Skeletal muscle satellite cell (primary cell): Measurements from ENCODE around the gene TSPAN9.

Experiments used
- H3K27me3 ChIP-seq: 2 replicates; pipeline ENCODE4 v1.7.0; 2013; ENCODE audit warnings: low read length; ENCODE audit not compliant: control insufficient read depth, insufficient read depth
- H3K36me3 ChIP-seq: 2 replicates; pipeline ENCODE4 v1.7.0; 2013; ENCODE audit warnings: mild to moderate bottlenecking, control low read depth, low read length; ENCODE audit not compliant: insufficient read depth
- H3K4me1 ChIP-seq: 2 replicates; pipeline ENCODE4 v1.7.0; 2013; ENCODE audit warnings: low read length; ENCODE audit not compliant: control insufficient read depth, insufficient read depth
- H3K4me2 ChIP-seq: 2 replicates; pipeline ENCODE4 v1.7.0; 2013; ENCODE audit warnings: mild to moderate bottlenecking, low read length
- H3K4me3 ChIP-seq: 2 replicates; pipeline ENCODE4 v1.7.0; 2013; ENCODE audit warnings: low read length
- H3K9ac ChIP-seq: 2 replicates; pipeline ENCODE4 v1.7.0; 2013; ENCODE audit warnings: mild to moderate bottlenecking, low read depth, low read length, moderate library complexity
- H3K9me3 ChIP-seq: replicated peaks from 2 replicates; pipeline ENCODE4 v1.7.0; 2013; ENCODE audit warnings: mild to moderate bottlenecking, control low read depth, low read length

TSPAN9 gene

DNA sequence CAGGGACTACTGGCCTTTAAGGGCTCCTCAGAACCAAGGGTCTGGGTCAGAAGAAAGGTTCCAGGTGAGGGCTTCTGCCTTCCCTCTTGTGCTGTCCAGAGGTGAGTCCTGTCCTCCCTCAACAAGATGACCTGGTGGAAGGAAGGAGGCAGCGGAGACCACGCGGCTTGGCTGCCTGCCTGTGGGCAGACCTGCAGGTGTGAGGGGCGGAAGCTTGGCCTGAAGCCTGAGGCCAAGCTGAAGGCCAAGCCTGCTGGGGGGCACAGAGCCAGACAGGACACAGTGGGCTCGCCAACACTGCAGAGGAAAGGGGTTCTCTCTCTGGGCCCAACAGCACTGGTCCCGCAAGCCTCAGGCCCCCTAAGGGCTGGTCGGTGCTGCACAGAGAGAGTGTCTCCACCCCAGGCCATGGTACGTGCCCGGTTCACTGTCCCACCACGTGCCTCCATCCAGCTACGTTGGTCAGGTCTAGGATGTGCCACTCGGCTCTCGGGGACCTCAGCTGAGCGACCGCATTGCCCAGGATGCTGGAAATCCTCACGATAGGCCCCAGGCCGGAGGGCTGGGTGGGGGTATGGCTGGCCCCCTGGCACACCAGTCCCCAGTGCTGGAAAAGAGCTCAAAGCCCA, 243.8 kb downstream of the TSPAN9 start:
- H3K4me2 ChIP-seq, result no peak overlapping the region
- peaks cover 70% of the 10 kb centered on the region for H3K27me3 ChIP-seq
- no peak overlapping the region for H3K9ac ChIP-seq
- H3K4me1 ChIP-seq, result no peaks in the 10 kb centered on the region
- no peaks in the 10 kb centered on the region for H3K9me3 ChIP-seq
- H3K36me3 ChIP-seq, result no peaks in the 10 kb centered on the region
- no peak overlapping the region for H3K4me3 ChIP-seq

DNA sequence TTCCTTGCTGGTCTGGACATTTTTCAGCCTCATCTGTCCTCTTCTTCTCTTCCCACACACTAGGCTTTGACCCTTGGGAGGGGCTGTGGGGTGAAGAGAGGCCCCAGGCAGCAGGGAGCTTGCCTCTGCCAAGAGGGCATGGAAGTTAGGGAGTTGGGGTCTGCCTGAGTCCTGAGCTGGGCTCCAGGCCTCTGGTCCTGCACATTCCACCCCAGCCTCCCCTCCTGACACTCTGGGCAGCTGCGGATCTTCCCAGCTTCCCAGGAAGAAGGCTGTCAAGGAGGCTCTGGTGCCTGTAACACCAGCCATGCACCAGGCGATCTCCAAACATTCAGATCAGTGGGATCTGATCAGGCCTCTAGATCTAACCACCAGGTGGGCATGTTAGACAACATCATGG, 244.7 kb downstream of the TSPAN9 start:
- Histone ChIP-seq H3K9me3 (no peaks in the 10 kb centered on the region), H3K4me3 (no peak overlapping the region), H3K36me3 (no peaks in the 10 kb centered on the region), H3K9ac (no peak overlapping the region), H3K4me2 (no peak overlapping the region), H3K27me3 (peaks cover 71% of the 10 kb centered on the region), H3K4me1 (no peaks in the 10 kb centered on the region)

DNA sequence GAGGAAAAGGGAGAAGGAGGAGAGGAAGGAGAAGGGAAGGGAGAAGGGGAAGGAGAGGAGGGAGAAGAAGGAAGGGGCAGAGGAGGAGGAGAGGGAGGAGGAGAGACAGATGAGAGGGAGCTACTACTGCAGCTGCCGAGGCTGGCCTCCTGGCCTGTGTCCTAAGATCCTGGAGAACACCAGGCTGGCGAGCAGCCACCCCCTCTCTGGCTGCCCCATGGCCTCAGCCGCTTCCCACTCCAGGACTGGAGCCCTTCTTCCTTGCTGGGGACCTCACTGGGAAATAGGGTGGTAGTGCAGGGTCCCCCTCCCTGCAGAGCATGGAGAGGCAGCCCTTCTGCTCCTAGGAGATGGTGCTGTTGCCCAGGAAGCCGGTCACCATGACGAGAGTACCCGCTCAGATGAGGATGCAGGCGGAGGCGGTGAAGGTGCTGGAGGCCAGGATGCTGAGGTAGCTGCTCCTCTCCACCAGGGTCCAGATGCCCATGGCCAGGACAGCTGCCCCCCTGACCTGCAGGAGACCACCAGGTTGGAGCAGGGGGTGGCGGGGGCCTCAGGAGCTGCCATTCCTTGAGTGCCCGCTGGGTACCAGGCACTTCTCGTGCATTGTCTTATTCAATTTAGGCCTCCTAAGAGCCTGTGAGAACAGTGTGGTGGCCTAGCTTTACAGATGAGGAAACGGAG, 246.0 kb downstream of the TSPAN9 start:
- Histone ChIP-seq H3K4me2 (no peak overlapping the region), H3K9me3 (no peaks in the 10 kb centered on the region), H3K27me3 (peaks cover 75% of the 10 kb centered on the region), H3K36me3 (no peaks in the 10 kb centered on the region), H3K4me3 (no peak overlapping the region), H3K9ac (no peak overlapping the region), H3K4me1 (no peaks in the 10 kb centered on the region)

DNA sequence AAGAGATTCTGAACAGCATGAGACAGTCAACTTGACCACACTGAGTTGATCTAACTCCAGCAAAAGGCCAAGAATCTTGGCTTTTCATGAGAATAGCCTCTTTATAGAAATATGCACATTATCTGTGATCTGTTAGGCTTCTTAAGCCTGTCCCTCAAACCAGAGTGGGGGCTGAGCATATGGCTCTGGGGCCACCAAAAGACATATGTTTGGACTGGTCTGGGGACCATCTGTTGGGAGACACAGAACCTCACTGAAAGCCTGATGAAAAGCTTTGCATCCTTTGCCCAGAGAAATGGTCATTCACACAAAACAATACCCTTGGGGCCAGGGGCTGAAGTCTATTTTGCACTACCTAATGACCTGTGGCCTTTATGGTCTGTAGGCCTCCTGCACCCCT, 248.6 kb downstream of the TSPAN9 start:
- peaks cover 66% of the 10 kb centered on the region for H3K27me3 ChIP-seq
- no peak overlapping the region for H3K4me2 ChIP-seq
- no peaks in the 10 kb centered on the region for H3K36me3 ChIP-seq
- H3K9me3 ChIP-seq, result no peaks in the 10 kb centered on the region
- H3K9ac ChIP-seq, result no peak overlapping the region
- H3K4me1 ChIP-seq, result no peaks in the 10 kb centered on the region
- no peak overlapping the region for H3K4me3 ChIP-seq

DNA sequence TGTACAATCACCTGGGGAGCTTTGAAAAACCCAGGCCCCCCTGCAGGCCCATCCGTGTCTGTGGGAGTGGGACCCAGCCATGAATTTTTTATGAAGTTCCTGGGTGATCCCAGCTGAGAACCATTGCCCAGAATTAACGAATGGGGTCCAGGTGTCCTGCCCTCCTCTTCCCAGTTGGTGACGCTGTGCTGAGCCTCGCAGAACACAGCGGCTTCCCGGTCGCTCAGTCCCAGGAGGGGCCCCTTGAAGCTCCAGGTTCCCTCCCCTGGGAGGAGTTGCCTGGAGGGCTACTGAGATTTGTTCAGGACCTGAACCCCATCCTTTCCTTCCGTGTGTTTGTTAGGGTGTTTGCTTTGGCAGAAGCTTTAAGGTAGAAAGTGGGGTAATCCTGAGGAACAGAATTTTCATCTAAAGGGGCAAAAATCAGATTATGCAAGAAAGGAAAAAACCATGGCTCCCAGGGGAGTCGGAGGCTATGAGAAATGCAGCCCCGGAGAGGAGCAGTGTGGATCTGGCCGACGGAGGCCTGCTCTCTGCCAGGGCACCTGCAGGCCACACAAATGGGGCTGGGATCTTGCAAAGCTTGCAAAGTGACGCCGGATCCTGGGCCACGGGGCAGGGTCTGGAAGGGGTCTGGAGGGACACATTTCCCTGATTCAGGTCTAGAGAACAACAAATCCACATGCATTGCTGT, 249.1 kb downstream of the TSPAN9 start:
- Histone ChIP-seq H3K27me3 (peaks cover 66% of the 10 kb centered on the region), H3K4me3 (no peak overlapping the region), H3K4me2 (no peak overlapping the region), H3K9me3 (no peaks in the 10 kb centered on the region), H3K4me1 (no peaks in the 10 kb centered on the region), H3K9ac (no peak overlapping the region), H3K36me3 (no peaks in the 10 kb centered on the region)

DNA sequence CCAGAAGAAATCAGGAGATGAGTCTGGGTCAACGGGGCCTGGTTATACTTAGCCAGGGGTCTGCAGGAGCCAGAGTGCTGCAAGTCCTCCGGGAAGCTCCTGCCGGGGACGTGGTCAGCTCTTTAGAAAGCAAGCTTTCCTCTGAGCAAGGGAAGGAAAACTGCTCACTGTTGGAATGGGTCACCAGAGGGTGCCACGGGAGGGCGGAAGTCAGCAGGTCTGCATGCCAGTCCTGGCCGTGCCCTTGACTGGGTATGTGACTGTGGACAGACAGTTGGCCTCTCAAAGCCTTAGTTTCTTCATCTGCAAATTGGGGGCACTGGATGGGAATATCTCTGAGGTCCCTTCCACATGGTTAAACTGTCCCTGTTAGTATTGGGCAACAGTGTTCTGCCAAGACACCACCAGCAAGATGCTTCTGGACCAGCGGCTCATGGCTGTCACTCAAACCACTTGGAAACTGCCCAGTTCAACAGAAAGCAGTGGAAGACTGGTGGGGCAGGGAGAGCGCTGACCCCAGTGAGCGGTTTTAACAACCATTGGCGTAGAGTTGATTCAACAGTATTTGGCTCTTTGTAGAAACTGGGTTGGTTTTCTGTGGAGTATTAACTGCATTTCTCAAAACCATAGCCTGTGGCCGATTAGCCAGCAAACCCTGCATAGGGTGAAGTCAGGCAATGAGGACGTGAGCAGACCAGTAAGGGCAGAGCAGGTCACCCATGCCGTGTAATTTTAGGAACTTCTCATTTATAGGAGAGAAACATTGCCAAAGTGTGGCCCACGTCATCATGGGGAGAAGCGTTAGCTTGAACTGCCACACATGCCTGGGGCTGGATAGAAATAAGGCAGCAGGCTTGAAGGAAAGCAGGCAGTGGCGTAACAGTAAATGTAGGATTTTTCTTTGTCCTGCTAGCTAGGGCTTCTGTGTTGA, 249.9 kb downstream of the TSPAN9 start:
- Histone ChIP-seq H3K9me3 (no peaks in the 10 kb centered on the region), H3K36me3 (no peaks in the 10 kb centered on the region), H3K27me3 (peaks cover 59% of the 10 kb centered on the region), H3K4me2 (no peak overlapping the region), H3K4me1 (no peaks in the 10 kb centered on the region), H3K4me3 (no peak overlapping the region), H3K9ac (no peak overlapping the region)

DNA sequence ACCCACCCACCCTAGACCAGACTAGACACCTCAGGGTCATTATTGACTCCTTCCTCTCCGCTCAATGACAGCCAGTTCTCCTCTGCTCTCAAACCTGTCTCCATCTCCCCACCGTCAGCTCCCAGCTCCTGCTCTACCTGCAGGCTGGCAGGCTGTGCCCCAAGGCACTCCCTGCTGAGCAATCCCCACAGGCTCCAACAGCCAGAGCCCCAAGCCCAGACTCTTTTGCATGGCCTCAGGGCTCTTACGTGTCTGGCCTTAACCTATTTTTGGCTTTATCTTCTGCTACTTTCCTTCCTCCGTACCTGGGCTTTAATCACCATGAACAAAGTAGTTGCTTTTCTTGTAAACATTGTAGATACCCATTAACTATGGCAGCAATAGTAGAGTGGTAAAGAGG, 250.9 kb downstream of the TSPAN9 start:
- H3K4me2 ChIP-seq, result no peak overlapping the region
- no peak overlapping the region for H3K4me3 ChIP-seq
- no peak overlapping the region for H3K9ac ChIP-seq
- H3K36me3 ChIP-seq, result no peaks in the 10 kb centered on the region
- H3K9me3 ChIP-seq, result no peaks in the 10 kb centered on the region
- no peaks in the 10 kb centered on the region for H3K4me1 ChIP-seq
- H3K27me3 ChIP-seq, result peaks cover 51% of the 10 kb centered on the region

DNA sequence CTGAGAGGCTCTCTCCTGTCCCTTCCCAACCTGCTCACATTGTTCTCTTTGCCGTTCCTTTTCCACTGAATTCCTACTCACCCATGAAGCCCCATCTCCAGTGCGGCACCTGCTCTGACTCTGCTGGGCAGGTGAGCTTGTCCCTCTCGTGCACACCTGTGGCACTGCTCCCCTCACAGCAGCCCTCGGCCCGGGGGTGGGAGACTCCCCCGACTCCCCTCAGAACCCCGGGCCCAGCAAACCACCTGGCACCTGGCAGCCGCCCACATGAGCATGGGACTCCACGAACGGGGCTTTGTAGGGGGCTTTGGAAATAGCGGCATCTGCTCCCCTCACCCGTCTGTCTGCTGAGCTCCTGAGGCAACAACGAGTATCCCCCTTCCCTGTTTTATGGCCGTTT, 251.4 kb downstream of the TSPAN9 start:
- Histone ChIP-seq H3K36me3 (no peaks in the 10 kb centered on the region), H3K9ac (no peak overlapping the region), H3K9me3 (no peaks in the 10 kb centered on the region)

DNA sequence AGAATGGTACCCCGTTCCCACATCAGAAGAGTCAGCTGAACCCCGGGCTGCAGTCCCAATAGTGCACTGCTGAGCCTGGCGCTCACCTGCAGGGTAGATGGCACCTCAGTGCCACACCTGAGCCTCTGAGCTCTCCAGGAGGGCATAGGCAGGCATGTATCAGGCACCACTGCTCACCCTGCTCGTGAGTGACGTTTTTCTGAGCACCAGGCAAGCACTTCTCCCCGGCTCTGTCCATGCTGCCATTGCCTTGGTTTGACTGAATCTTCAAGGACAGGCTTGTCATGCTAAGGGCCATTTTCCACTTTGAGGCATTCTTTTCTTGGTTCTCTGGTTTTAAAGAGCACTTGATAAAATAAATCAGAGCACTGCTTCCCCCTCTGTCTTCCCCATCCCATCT, 252.2 kb downstream of the TSPAN9 start:
- no peak overlapping the region for H3K4me2 ChIP-seq
- H3K9me3 ChIP-seq, result no peaks in the 10 kb centered on the region
- H3K4me1 ChIP-seq, result no peaks in the 10 kb centered on the region
- H3K27me3 ChIP-seq, result peaks cover 44% of the 10 kb centered on the region
- H3K4me3 ChIP-seq, result no peak overlapping the region
- H3K9ac ChIP-seq, result no peak overlapping the region
- H3K36me3 ChIP-seq, result no peaks in the 10 kb centered on the region

More for the DNA sequence above, 251.4 kb downstream of the TSPAN9 start:
- no peak overlapping the region for H3K4me3 ChIP-seq
- peaks cover 48% of the 10 kb centered on the region for H3K27me3 ChIP-seq
- no peaks in the 10 kb centered on the region for H3K4me1 ChIP-seq
- H3K4me2 ChIP-seq, result no peak overlapping the region

DNA sequence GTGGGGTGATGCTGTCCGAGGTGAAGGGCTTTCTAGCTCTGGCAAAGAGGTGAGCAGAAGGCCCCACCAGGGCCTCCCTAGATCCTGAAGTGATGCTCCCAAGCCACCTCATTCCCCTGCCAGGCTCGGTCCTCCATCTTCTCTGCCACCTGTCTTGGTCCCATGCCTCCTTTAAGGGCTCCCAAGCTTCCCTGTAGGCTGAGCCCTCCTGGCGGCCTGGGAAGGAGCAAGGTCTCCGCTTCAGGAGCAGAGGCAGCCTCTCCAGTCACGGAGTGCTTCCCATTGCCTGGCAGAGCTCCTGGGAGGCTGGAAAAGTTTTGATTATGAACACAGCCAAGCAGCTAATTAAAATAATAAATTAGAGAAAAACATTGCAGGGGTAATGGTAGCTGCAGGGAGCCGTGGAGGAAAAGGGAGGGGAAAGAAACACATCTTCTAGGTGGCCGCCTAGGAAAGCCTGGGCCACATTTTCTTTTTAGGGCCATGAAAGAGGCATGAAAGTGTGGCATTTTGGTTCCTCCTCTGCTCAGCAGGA, 253.9 kb downstream of the TSPAN9 start:
- H3K9ac ChIP-seq, result no peak overlapping the region
- no peak overlapping the region for H3K4me2 ChIP-seq
- H3K27me3 ChIP-seq, result peaks cover 39% of the 10 kb centered on the region
- no peaks in the 10 kb centered on the region for H3K36me3 ChIP-seq
- no peak overlapping the region for H3K4me3 ChIP-seq
- no peaks in the 10 kb centered on the region for H3K4me1 ChIP-seq
- no peaks in the 10 kb centered on the region for H3K9me3 ChIP-seq

DNA sequence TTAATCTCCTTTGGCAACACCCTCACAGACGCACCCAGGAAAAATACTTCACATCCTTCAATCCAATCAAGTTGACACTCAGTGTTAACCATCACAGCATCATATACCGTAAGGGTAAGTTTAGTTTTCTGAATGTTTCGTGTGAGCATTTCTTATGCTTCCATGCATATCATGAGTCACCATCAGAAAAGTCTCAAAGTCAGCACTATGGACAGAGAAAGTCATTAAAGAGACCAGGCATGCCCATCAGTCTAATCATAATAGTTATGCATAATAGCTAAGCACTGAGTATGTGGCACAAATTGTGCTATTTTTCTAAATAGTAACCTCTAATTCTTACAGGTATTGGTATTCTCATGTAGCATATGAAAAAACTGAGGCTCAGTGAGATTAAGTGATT, 255.0 kb downstream of the TSPAN9 start:
- H3K4me1 ChIP-seq, result no peaks in the 10 kb centered on the region
- H3K9me3 ChIP-seq, result no peaks in the 10 kb centered on the region
- H3K4me2 ChIP-seq, result no peak overlapping the region

More for the DNA sequence above, 255.0 kb downstream of the TSPAN9 start:
- Histone ChIP-seq H3K9ac (no peak overlapping the region), H3K4me3 (no peak overlapping the region), H3K36me3 (no peaks in the 10 kb centered on the region), H3K27me3 (peaks cover 39% of the 10 kb centered on the region)
